ENCODE results near the gene RCOR2. TPM values are rescaled to one million over a fixed set of nuclear protein-coding genes. Genes with fewer than 3 reads are reported as not detected.

The RCOR2 gene
- total and polyA plus RNA-seq, 2 of the 4 experiments (the other 2 are of a cell fraction): 0.90 to 2.0 TPM

DNA sequence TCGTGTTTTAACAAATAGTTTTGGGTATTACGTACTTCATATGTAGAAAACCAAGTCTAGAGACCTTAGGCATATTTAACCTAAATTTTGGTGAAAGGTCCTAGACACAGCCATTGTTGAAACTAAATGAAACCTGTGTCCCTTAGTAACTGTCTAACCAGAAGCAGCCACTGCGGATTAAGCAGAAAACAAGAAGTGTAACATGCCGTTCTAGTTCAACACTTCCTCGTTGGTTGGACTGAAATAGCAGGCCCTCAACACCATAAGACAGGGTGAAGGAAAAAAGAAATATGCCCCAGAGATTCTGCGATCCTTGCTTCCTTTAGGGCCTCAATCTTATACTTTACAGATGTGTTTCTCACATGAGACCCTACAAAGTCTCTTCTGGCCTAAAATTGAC lies 23.8 kb upstream of the RCOR2 start:
- Histone ChIP-seq H2BK120ac (ENCODE audit: low read depth, low read length) (no peak overlapping the region), H3K18ac (ENCODE audit: low read depth, low read length) (no peak overlapping the region), H3K4ac (ENCODE audit: low read depth, low read length) (no peak overlapping the region), H3K9me3 (ENCODE audit: control insufficient read depth, insufficient read depth, low read length) (no peaks in the 10 kb centered on the region), H2AK9ac (replicated peaks; ENCODE audit: low read depth, low read length, poor library complexity) (no peak overlapping the region), H3K27ac (ENCODE audit: insufficient read depth, low read length) (no peak overlapping the region), H3K27me3 (ENCODE audit: control insufficient read depth, insufficient read depth, low read length) (no peaks in the 10 kb centered on the region), H4K20me1 (ENCODE audit: insufficient read depth, low read length) (peaks cover 6% of the 10 kb centered on the region), H3K9me1 (ENCODE audit: insufficient read depth, low read length) (no peaks in the 10 kb centered on the region; the same call in 1 of the 2 replicates), H3K23ac (ENCODE audit: low read depth, low read length) (0 out of 2 replicates have a peak overlapping the region, but pooled peaks have one; percentile 42), H3K9ac (ENCODE audit: low read depth, low read length) (no peak overlapping the region; the same call in 1 of the 2 replicates), H2BK5ac (ENCODE audit: low read depth, low read length, poor library complexity, severe bottlenecking) (no peak overlapping the region), H3K4me2 (ENCODE audit: low read depth, low read length) (no peak overlapping the region), H3K56ac (ENCODE audit: extremely low read depth, insufficient read depth, low read length) (no peak overlapping the region), H4K5ac (ENCODE audit: low read depth, low read length) (no peak overlapping the region), H3K79me1 (ENCODE audit: low read depth in 1 of 2, low read length in 2 of 2) (peaks cover 29 to 62% of the 10 kb centered on the region in 2 experiments), H3K14ac (replicated peaks; ENCODE audit: low read depth, low read length) (no peak overlapping the region), H4K8ac (ENCODE audit: low read depth in 2 of 2, low read length in 2 of 2) (no peak overlapping the region), H4K91ac (ENCODE audit: insufficient read depth, low read depth, low read length) (no peak overlapping the region), H2AFZ (replicated peaks; ENCODE audit: low read length, poor library complexity) (no peak overlapping the region), H2BK15ac (ENCODE audit: low read depth, low read length) (no peak overlapping the region), H2AK5ac (ENCODE audit: low read depth, low read length) (no peak overlapping the region), H3K36me3 (ENCODE audit: control insufficient read depth, insufficient read depth, low read length) (no peaks in the 10 kb centered on the region), H2BK20ac (ENCODE audit: low read depth, low read length) (no peak overlapping the region), H3K4me1 (ENCODE audit: control insufficient read depth, insufficient read depth, low read length) (peaks cover 6% of the 10 kb centered on the region; the same call in 1 of the 2 replicates), H3K4me3 (ENCODE audit: insufficient read depth, low read depth, low read length) (no peak overlapping the region)
- in situ Hi-C loops (cut with MboI; ENCODE audit: low sequenced_read_pairs) (loop anchor here (10.0 to 25.0 kb wide), 2 partner anchors 176 to 453 kb away; partner anchors contain the start of genes PLAAT5 and ZFTA), intact Hi-C loops (cut with micrococcal nuclease) (no loop called here), dilution Hi-C loops (cut with HindIII; ENCODE audit: low sequenced_read_pairs, unreplicated experiment) (no loop called here)
- 100% methylated on average over 1 of the region's 6 CpGs; no CpG with 5 or more reads in 1 of the 2 experiments for WGBS, 2 experiments (ENCODE audit: extremely low coverage in 2 of 2, insufficient read length in 1 of 2)
- TF ChIP-seq RCOR1 (IDR thresholded peaks at IDR 0.05; ENCODE audit: insufficient replicate concordance, low read length) (no peak), RFX5 (IDR thresholded peaks at IDR 0.05; ENCODE audit: low read depth, low read length) (no peak), CHD1 (IDR thresholded peaks at IDR 0.05; ENCODE audit: low read depth, low read length) (no peak), POLR2A (IDR thresholded peaks at IDR 0.05; ENCODE audit: low read depth, low read length) (no peak), MAFK (IDR thresholded peaks at IDR 0.05; ENCODE audit: low read depth, low read length) (no peak), MAZ (IDR thresholded peaks at IDR 0.05; ENCODE audit: borderline replicate concordance, low read depth, low read length) (no peak), CEBPB (IDR thresholded peaks at IDR 0.05; ENCODE audit: low read depth, low read length) (no peak)
- TF ChIP-seq, protein P1, sequence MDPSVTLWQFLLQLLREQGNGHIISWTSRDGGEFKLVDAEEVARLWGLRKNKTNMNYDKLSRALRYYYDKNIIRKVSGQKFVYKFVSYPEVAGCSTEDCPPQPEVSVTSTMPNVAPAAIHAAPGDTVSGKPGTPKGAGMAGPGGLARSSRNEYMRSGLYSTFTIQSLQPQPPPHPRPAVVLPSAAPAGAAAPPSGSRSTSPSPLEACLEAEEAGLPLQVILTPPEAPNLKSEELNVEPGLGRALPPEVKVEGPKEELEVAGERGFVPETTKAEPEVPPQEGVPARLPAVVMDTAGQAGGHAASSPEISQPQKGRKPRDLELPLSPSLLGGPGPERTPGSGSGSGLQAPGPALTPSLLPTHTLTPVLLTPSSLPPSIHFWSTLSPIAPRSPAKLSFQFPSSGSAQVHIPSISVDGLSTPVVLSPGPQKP (IDR thresholded peaks at IDR 0.05; ENCODE audit: borderline replicate concordance, low read depth, low read length): no peak
- TF ChIP-seq, protein P2, sequence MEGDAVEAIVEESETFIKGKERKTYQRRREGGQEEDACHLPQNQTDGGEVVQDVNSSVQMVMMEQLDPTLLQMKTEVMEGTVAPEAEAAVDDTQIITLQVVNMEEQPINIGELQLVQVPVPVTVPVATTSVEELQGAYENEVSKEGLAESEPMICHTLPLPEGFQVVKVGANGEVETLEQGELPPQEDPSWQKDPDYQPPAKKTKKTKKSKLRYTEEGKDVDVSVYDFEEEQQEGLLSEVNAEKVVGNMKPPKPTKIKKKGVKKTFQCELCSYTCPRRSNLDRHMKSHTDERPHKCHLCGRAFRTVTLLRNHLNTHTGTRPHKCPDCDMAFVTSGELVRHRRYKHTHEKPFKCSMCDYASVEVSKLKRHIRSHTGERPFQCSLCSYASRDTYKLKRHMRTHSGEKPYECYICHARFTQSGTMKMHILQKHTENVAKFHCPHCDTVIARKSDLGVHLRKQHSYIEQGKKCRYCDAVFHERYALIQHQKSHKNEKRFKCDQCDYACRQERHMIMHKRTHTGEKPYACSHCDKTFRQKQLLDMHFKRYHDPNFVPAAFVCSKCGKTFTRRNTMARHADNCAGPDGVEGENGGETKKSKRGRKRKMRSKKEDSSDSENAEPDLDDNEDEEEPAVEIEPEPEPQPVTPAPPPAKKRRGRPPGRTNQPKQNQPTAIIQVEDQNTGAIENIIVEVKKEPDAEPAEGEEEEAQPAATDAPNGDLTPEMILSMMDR (conservative IDR thresholded peaks at IDR 0.05; ENCODE audit: low read depth, low read length): no peak
- TF ChIP-seq, protein P3, sequence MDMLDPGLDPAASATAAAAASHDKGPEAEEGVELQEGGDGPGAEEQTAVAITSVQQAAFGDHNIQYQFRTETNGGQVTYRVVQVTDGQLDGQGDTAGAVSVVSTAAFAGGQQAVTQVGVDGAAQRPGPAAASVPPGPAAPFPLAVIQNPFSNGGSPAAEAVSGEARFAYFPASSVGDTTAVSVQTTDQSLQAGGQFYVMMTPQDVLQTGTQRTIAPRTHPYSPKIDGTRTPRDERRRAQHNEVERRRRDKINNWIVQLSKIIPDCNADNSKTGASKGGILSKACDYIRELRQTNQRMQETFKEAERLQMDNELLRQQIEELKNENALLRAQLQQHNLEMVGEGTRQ (IDR thresholded peaks at IDR 0.05; ENCODE audit: low read depth, low read length): no peak
- ChIA-PET CTCF (no interaction called here), POLR2A (ENCODE audit: unreplicated experiment) (no interaction called here)
- BruUV-seq (replicated peaks): no TSS peak
- ATAC-seq (ENCODE audit: low read depth) (no peak), DNase-seq (no peak)
